AG20443 (cell line): ENCODE measurements around the gene RHEB.
A peak's percentile ranks its signal among the peaks of the same experiment; 100 is the strongest.

Experiments
- DNase-seq: peaks from one replicate; pipeline ENCODE4 v3.0.0; 2012; ENCODE audit warnings: low spot score, mixed read lengths

The RHEB gene

GRCh38 chr7:151448261-151449252 is 71.1 kb downstream of the RHEB start:
- DNase-seq: peak; percentile 90

GRCh38 chr7:151447901-151448260 is 71.8 kb downstream of the RHEB start:
- DNase-seq: no peak

- no peak for DNase-seq
Observed at GRCh38 chr7:151447312-151447711, 72.4 kb downstream of the RHEB start.

- no peak for DNase-seq
Observed at GRCh38 chr7:151446412-151446811, 73.3 kb downstream of the RHEB start.

- no peak for DNase-seq
Observed at GRCh38 chr7:151444632-151445031, 75.1 kb downstream of the RHEB start.

- DNase-seq: no peak
Observed at GRCh38 chr7:151442776-151443496, 76.8 kb downstream of the RHEB start.

GRCh38 chr7:151440799-151441445 is 78.8 kb downstream of the RHEB start:
- no peak for DNase-seq

- peak; percentile 47 for DNase-seq
Observed at GRCh38 chr7:151439855-151440798, 79.6 kb downstream of the RHEB start, which contains the start of gene CRYGN. Gene CRYGN (minus strand): TSS chr7:151440141. CDS start chr7:151439917, 224 bp downstream.

GRCh38 chr7:151438864-151439601 is 80.7 kb downstream of the RHEB start:
- no peak for DNase-seq

- no peak for DNase-seq
Observed at GRCh38 chr7:151437866-151438516, 81.7 kb downstream of the RHEB start.

- no peak for DNase-seq
Observed at GRCh38 chr7:151437159-151437553, 82.5 kb downstream of the RHEB start.

- peak; percentile 60 for DNase-seq
Observed at GRCh38 chr7:151436446-151437158, 83.1 kb downstream of the RHEB start.

GRCh38 chr7:151435971-151436370 is 83.7 kb downstream of the RHEB start:
- no peak for DNase-seq

GRCh38 chr7:151435103-151435916 is 84.4 kb downstream of the RHEB start:
- DNase-seq: no peak

- no peak for DNase-seq
Observed at GRCh38 chr7:151434549-151434948, 85.1 kb downstream of the RHEB start.

GRCh38 chr7:151433721-151434400 is 85.8 kb downstream of the RHEB start:
- DNase-seq: no peak

GRCh38 chr7:151432658-151433521 is 86.8 kb downstream of the RHEB start:
- no peak for DNase-seq
